Esophagus squamous epithelium (tissue), 5 donors: ENCODE data around the gene OR52K2. TPM values are rescaled to one million over a fixed set of nuclear protein-coding genes. Genes with fewer than 3 reads are reported as not detected.

Experiments
- DNase-seq: peaks from one replicate; lab custom pipeline; 2025; lab: John Stamatoyannopoulos, UW
- H3K27ac ChIP-seq, 4 donors: fragments of 200-600 bp; sonication (generic); one replicate each; pipeline ENCODE4 v1.5.1; 2016 to 2019; ENCODE audit warnings: mild to moderate bottlenecking in 1 of 4
- H3K27me3 ChIP-seq, 4 donors: fragments of 200-600 bp; sonication (generic); 1 replicate in 3 of 4; 2 replicates in 1 of 4; pipeline versions ENCODE4 v1.5.1 to v1.6.0; 2017 to 2021; ENCODE audit warnings: antibody characterized with exemption in 1 of 4
- H3K36me3 ChIP-seq, 3 donors: fragments of 200-600 bp; sonication (generic); one replicate each; pipeline ENCODE4 v1.5.1; 2016 to 2019
- H3K4me1 ChIP-seq, 3 donors: fragments of 200-600 bp; sonication (generic); one replicate each; pipeline ENCODE4 v1.5.1; 2017 to 2019
- H3K4me3 ChIP-seq, 4 donors: fragments of 200-600 bp; sonication (generic); 1 replicate in 3 of 4; 2 replicates in 1 of 4; pipeline ENCODE4 v1.5.1; 2016 to 2019; ENCODE audit warnings: mild to moderate bottlenecking in 2 of 4, moderate library complexity in 1 of 4
- H3K9me3 ChIP-seq, 3 donors: fragments of 200-600 bp; sonication (generic); one replicate each; pipeline ENCODE4 v1.5.1; 2016 to 2019
- POLR2A ChIP-seq, 4 donors: fragments of 450-650 bp; IDR thresholded peaks; one replicate each; pipeline ENCODE4 v1.6.1; 2017; ENCODE audit warnings: antibody characterized with exemption in 4 of 4, mild to moderate bottlenecking in 4 of 4, moderate library complexity in 3 of 4
- WGBS, 2 donors: methylation state at CpG; one replicate each; pipeline ENCODE4 v1.1.5; 2018; 5-methylcytosine and 5-hydroxymethylcytosine counted together
- intact Hi-C: fragments of 100-400 bp; cut with DNase I; formaldehyde crosslinking; loops from one replicate; pipeline ENCODE4 v1.15.0; 2022
- total RNA-seq, 4 donors: library from RNA; depleted of rRNA; stranded (reverse); fragments of >200 nt; gene quantifications; one replicate each; pipeline ENCODE4 v1.1.0, GENCODE V29; 2016
- TF ChIP-seq, protein P1 (sequence below), 6 experiments: fragments of 450-650 bp in 4 of 6; fragments of 200-600 bp in 2 of 6; sonication (generic) in 2 of 6; IDR thresholded peaks; one replicate each; pipeline ENCODE4 v1.5.1; 2016 to 2019; ENCODE audit warnings: antibody characterized with exemption in 6 of 6, mild to moderate bottlenecking in 4 of 6, moderate library complexity in 4 of 6
- donor health status: DM: yes; HTN: yes; CAD: no.

The OR52K2 gene
- total RNA-seq, 4 donors from 2014 or later = not detected

- Histone ChIP-seq H3K36me3 (no peaks in the 10 kb centered on the region), H3K9me3 (peaks cover 0 to 25% (median 15%) of the 10 kb centered on the region in 3 donors), H3K27ac (no peak overlapping the region), H3K27me3 (no peaks in the 10 kb centered on the region), H3K4me1 (peaks cover 0 to 14% (median 0%) of the 10 kb centered on the region in 3 donors), H3K4me3 (no peak overlapping the region)
- no peak for TF ChIP-seq POLR2A (IDR thresholded peaks at IDR 0.05)
- TF ChIP-seq, protein P1, sequence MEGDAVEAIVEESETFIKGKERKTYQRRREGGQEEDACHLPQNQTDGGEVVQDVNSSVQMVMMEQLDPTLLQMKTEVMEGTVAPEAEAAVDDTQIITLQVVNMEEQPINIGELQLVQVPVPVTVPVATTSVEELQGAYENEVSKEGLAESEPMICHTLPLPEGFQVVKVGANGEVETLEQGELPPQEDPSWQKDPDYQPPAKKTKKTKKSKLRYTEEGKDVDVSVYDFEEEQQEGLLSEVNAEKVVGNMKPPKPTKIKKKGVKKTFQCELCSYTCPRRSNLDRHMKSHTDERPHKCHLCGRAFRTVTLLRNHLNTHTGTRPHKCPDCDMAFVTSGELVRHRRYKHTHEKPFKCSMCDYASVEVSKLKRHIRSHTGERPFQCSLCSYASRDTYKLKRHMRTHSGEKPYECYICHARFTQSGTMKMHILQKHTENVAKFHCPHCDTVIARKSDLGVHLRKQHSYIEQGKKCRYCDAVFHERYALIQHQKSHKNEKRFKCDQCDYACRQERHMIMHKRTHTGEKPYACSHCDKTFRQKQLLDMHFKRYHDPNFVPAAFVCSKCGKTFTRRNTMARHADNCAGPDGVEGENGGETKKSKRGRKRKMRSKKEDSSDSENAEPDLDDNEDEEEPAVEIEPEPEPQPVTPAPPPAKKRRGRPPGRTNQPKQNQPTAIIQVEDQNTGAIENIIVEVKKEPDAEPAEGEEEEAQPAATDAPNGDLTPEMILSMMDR (IDR thresholded peaks at IDR 0.05) = no peak
- no peak for DNase-seq
- intact Hi-C loops = no loop called here
- 75 to 80% methylated on average over 1 of the region's 1 CpG for WGBS, 2 donors
These were observed 16.3 kb downstream of the OR52K2 start for GRCh38 chr11:4465407-4465806.

GRCh38 chr11:4466131-4466870, 17.2 kb downstream of the OR52K2 start:
- Histone ChIP-seq H3K4me3 (no peak overlapping the region), H3K9me3 (peaks cover 0 to 25% (median 15%) of the 10 kb centered on the region in 3 donors), H3K27me3 (no peaks in the 10 kb centered on the region), H3K36me3 (no peaks in the 10 kb centered on the region), H3K4me1 (peaks cover 0 to 14% (median 0%) of the 10 kb centered on the region in 3 donors), H3K27ac (no peak overlapping the region)
- WGBS, 2 donors = 31 to 51% methylated on average over 3 of the region's 5 CpGs
- intact Hi-C loops = no loop called here
- no peak for DNase-seq
- no peak for TF ChIP-seq POLR2A (IDR thresholded peaks at IDR 0.05)
- TF ChIP-seq, protein P1 (IDR thresholded peaks at IDR 0.05) = peak in 1 of 6 experiments; percentile 17

GRCh38 chr11:4466871-4467442, 17.9 kb downstream of the OR52K2 start:
- no peaks in the 10 kb centered on the region for H3K27me3 ChIP-seq
- no peak for DNase-seq
- no peak overlapping the region for H3K27ac ChIP-seq
- intact Hi-C loops = no loop called here
- H3K9me3 ChIP-seq = peaks cover 0 to 25% (median 15%) of the 10 kb centered on the region in 3 donors
- peaks cover 0 to 14% (median 0%) of the 10 kb centered on the region in 3 donors for H3K4me1 ChIP-seq
- H3K4me3 ChIP-seq = no peak overlapping the region
- TF ChIP-seq POLR2A (IDR thresholded peaks at IDR 0.05) = no peak
- H3K36me3 ChIP-seq = no peaks in the 10 kb centered on the region

DNA sequence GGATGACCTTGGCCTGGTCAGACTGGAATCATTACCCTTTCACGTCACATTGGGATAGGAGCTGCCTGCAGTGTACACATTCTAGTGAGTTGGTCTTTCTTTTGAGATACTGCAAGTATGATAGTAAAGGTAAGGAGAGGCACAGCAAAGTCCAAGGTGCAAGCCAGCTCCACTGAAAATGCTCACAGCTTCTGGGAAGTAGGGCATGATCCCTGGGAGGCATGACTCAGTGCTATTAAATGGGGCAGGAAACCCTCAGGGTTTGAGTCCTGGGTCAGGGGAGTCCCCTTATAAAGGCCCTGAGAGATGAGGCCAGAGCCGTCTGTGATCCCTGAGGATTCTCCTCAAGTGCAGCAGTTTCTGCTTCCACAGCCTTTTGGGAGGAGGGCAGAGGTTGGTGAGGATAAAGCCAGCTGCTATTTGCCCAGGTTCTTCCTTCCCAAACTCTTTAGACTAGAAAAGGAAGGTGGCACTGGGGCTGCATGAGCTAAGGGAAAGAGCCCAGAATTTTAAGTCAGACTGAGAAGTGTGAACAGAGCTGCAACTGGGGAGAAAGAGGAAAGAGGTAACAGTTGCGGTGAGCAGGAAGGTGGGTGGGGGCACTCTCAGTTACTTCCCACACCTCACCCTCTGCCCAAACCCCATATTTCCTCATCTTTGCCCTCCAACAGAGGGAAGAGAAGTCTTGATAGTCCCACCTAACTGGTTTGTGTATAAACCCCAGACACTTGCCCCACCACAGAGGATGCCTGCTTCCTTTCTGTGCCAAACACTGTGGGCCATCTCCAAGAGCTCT, 18.9 kb downstream of the OR52K2 start:
- 65 to 98% methylated on average over 3 of the region's 3 CpGs for WGBS, 2 donors
- H3K4me1 ChIP-seq = peaks cover 0 to 14% (median 0%) of the 10 kb centered on the region in 3 donors
- H3K9me3 ChIP-seq = peaks cover 0 to 23% (median 14%) of the 10 kb centered on the region in 3 donors
- H3K36me3 ChIP-seq = no peaks in the 10 kb centered on the region
- no peak for DNase-seq
- intact Hi-C loops = no loop called here
- no peaks in the 10 kb centered on the region for H3K27me3 ChIP-seq
- TF ChIP-seq, protein P1 (IDR thresholded peaks at IDR 0.05) = no peak
- no peak for TF ChIP-seq POLR2A (IDR thresholded peaks at IDR 0.05)
- H3K27ac ChIP-seq = no peak overlapping the region
- no peak overlapping the region for H3K4me3 ChIP-seq

- DNase-seq = no peak
- no peaks in the 10 kb centered on the region for H3K36me3 ChIP-seq
- H3K4me3 ChIP-seq = no peak overlapping the region
- H3K27me3 ChIP-seq = no peaks in the 10 kb centered on the region
- no peak overlapping the region for H3K27ac ChIP-seq
- intact Hi-C loops = no loop called here
- TF ChIP-seq, protein P1 (IDR thresholded peaks at IDR 0.05) = no peak
- no peak for TF ChIP-seq POLR2A (IDR thresholded peaks at IDR 0.05)
- WGBS, 2 donors = 52 to 78% methylated on average over 1 of the region's 1 CpG
- peaks cover 0 to 5% (median 0%) of the 10 kb centered on the region in 3 donors for H3K4me1 ChIP-seq
- H3K9me3 ChIP-seq = no peaks in the 10 kb centered on the region
These were observed 30.5 kb downstream of the OR52K2 start for GRCh38 chr11:4479644-4480043.
